NCI-H2196 (cell line): Measurements from ENCODE around the gene TALDO1.

Source experiments
- DNase-seq: peaks from one replicate; lab custom pipeline; 2025; ENCODE audit not compliant: unreplicated experiment; lab: John Stamatoyannopoulos, UW

The TALDO1 gene

DNA sequence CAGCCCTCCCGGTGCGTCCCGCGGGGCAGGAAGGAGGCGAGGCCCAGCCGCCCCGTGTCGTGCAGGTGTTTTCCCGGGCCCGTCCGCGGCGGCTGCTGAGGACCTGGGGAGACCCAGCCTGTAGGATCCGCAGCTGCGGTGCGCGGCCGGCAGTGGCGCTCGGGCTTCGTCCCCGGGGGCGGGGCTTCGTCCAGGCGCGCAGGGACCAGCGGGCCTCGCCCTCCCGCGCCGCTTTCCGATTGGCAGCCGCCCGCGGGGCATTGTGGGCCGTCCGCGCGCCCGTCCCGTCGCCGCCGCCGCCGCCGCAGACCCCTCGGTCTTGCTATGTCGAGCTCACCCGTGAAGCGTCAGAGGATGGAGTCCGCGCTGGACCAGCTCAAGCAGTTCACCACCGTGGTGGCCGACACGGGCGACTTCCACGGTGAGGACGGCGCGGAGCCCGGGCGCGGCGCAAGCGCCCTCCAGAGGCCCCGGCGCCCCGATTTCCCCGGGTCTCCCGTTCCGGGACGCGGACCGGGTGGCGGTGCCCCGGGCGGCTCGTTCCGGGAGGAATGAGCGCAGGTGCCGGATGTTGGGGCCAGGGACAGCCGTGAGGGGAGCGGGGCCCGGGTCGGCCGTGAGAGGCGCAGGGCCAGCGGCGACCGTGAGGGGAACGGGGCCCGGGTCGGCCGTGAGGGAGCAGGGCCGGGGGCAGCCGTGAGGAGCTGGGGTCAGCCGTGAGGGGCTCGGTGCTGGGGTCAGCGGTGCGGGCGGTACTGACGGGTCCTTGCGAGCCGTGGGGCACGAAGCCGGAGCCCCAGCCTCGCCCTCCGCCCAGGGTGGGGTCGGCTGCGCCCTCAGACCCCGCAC is at the start of gene TALDO1:
TSS of gene TALDO1 (plus strand) at position 307 of the 849 bp plus-strand sequence. CDS start at position 325, 18 bp downstream.
- DNase-seq = peak; percentile 91

DNA sequence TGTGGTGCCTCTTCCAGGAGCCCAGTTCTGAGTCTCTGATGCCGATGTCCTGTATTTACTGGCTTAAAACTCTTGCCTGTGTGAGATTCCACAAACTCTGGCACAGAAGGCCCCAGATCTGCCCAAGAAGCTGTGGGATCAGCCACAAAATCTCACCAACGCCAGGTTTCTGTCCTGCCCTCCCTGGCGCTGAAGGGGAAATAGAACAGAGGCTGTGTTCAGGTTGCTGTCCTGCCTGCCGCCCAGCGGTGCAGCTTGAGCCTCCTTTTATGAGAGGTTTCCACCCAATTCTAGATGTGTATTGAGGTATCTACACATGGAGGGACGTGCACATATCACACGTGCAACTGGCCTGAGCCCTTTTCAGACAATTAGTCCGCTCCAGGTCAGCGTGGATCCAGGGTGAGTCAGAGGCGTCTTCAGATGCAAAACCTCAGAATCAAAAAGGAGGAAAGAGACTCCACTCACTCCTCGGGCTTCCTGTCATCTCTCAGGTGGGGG is 49.4 kb upstream of the TALDO1 start:
- DNase-seq = no peak

DNA sequence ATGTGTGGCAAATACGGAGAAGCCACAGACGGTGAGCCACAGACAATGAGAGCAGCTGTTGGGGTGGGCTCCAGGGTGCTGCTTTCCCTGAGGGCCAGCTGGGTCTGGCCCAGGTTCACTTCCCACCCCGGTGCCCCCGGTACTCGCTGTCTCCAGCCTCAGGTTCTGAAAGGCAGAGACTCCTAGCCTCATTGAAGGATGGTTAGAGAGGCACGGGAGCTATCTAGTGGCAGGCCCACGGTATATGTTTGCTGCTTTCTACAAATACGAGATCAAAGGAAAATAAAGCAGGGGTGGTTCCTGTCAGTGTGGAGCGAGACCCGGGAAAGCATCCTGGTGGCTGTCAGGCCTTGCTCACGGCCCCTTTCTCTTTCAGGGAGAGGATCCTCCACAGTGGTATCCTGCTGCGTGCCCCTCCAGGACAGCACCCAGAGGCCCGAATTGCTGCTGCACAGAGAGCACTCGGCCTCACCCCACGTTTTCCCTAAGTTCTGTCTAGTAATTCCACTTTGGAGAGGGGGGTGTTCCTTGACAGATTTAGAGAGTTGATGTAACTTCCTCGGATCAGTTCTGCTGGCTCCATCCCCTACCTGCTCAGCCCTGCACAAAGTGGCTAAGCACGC is 48.7 kb upstream of the TALDO1 start:
- DNase-seq = no peak

DNA sequence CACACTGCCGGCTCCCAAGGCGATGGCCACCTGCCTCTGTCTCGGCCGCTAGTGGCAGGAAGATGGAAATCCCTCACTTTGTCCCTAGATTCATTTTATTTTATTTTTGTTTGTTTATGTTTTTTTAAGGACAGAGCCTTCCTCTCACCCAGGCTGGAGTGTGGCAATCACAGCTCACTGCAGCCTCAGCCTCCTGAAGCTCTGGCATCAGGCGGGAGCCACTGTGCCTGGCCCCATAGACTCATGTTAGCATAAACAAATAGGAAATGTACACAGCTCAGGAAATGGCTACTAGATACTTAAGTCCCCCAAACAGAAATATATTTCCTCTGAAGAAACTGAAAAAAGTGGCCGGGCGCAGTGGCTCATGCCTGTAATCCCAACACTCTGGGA is 48.2 kb upstream of the TALDO1 start:
- DNase-seq = no peak

DNA sequence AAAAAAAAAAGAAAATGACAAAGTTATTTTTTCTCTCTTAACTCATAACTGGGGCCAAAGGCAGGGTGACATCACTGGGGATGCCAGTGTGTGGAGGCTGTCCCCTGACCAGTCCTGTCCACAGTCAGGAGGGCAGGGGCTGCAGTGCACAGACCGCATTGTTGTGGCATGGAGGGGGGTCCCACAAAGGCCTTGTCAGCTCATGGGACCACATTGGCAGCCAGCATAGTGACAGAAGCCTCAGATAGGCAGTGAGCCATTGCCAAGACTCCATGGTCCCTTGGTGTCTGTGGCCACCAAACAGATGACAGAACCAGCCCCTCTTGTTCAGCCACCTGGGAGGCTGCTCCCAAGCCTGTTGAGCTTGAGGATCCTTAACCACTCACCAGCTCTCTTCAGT is 47.5 kb upstream of the TALDO1 start:
- no peak for DNase-seq

DNA sequence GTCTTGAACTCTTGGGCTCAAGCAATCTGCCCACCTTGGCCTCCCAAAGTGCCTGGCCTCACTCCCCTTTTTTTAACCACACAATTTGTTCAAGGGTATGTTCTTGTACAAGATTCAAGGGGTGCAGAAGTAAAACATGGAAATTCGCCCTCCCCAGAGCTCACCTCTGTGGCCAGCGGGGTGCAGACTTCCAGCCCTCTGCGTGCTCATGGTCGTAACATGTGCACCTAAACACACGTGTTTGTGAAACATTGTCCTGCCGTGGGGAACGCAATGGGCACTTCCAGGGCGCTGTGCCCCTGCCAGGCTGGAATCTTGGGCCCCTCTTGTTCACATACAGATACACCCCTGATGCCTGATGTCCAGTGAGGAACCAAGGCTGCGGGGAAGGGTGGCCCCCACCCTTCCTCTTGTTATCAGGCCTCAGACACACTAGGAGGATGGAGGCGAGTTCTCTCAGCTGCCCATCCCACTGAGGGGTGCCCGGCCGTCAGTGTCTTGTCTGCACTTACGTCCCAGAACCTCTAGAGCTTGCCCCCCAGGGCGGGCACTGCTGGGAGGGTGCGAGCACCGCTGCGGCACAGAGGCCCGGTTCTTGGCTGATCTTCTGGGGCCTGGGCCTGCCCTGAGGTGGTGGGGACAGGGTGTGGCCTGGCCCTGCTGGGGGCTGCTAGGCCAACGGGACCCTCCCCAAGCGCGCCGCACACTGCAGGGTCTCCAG is 45.4 kb upstream of the TALDO1 start:
- DNase-seq = no peak

DNA sequence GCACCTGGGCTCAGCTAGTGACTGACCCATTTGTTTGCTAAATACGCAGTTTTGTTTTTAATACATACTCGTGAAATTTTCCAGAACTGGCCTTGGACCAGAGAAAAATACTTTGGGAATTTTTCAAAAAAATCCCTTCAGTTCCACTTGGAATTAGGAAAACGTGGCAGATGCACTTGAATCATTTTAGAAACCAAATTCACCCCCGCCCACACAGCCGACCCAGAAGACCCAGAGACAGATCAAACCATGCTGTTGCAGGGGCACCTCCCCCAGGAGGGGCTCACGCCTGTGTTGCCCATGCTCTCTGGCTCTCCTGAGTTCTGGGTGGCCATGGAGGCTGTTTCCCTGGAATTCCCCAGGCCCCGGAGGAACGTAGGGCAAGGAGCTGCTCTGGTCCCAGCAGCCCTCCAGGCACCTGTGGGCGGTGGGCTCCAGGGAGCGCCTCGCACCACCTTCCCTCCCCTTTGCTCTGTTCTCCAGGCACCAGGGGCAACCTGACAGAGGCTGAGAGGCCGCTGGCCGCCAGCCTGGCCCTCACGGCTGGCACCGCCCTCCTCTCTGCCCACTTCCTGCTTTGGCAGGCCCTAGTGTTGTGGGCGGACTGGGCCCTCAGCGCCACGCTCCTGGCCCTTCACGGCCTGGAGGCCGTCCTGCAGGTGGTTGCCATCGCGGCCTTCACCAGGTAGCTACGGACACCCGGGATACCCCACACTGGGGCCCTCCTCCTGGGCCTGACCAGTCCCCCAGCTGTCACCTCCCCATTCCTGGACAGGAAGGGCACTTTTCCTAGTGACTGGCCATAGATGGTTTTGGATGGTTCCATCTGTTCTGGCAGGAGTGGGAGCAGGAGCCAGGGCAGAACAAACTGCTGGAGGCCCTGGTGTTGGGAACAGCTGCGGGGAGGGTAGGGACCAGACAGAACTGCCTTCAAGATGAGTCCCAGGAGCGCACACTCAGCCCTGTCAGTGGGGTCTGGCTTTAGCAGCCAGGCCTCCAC is 44.5 kb upstream of the TALDO1 start:
- DNase-seq = peak; percentile 79

DNA sequence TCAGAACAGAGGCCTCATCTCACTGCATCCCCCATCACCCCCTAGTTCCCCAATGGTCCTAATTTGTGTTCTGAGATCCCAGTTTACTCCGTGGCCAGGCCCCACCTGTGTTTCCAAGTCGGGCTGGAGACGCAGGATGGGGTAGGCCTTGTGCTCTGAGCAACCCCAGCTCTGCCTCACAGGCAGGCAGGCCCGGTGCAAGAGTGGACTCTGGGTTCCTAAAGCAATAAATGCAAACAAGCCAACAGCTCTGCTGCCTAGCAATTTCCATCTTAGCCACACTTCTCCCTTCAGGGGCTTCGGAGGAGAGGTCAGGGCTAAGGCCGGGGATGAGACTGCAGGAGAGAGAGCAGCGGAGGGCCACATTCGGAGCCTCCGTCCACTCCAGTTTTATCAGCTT is 43.8 kb upstream of the TALDO1 start:
- DNase-seq = no peak

DNA sequence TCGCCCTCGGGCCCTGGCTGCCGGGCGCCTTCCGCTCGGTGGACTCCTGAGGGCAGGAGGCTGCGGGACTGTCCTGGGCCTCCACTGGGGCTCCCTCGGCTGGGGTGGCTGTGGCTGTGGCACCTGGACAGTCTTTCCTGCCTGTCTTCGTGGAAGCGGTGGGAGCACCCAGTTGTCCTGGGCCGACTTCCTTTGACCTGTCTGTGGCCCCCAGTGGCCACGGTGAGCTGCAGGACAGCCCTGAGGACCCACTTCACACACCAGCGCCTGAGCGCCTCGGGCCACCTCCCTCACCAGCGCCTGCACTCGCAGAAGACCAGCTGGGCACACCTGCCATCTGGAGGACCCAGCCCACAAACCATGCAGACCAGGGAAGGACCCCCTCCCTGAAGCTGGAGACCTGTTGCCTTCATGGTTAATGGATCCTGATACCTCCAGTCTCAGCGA is 43.0 kb upstream of the TALDO1 start:
- no peak for DNase-seq

DNA sequence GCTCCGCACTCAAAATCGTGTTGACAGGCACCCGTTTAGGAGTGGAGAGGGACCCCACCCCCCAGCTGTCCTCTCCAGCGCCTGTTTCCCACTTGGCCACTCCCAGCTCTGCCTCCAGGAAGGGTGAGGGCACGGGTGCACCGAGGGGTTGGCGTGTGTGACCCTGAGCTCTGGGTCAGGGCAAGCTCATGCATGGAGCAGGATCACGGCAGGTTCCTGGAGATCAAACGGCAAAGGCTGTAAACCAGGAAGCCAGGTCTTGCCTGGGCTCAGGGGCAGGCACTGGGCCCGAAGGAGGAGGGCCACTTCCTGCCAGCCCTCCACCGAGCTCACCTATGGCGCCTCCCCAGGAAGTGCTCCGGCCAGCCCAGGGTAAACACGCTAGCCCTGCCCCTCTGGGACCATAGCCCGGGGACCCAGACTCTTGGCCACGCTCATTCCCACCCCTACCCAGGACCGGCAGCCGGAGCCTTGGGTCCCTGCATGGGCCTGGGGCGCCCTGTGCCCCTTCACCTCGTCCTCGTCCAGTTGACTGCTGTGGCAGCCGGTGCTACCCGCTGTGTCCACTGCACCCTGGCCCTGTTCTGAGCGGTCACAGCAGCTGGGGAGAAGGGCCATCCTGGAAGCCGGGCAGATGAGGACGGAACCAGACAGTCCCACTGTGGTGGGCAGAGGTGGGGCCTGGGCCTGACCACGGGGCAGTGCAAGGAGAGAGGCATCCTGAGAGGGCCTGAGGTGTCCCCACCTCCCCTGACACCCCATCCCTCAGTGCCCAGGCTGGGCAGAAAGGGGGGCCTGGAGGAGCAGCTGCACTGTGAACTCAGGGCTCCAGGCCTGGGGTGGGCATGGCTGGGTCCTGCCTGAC is 42.3 kb upstream of the TALDO1 start:
- DNase-seq = peak; percentile 70

DNA sequence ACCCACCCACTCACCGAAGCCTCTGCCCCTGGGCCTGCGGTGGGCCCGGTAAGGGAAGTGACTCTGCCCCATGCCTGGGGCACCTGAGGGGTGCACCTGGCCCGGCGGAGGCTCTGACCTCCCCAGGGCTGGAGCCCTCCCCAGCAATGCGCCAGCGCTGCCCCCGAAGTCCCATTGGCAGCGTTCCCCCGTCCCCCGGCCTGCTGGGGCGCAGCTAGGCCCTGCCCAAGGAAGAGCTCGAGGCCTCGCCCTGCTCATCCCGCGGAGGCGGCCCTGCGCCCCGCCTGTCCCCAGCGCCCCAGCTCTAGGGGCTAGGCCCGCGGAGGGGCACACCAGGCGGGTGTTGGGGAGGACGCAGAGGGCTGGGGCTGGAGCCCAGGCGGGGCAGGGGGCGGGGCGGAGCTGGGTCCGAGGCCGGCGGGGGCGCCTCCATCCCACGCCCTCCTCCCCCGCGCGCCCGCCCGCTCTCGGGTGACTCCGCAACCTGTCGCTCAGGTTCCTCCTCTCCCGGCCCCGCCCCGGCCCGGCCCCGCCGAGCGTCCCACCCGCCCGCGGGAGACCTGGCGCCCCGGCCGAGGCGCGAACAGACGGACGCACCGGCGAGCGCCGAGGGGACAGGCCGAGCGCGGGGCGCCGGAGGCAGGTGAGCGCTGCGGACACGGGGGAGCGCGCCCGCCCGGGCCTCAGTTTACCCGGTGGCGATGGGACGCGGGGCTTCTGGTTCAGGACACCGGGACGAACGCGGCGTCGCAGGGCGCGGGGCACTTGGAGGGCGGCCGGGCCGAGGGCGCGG is 41.4 kb upstream of the TALDO1 start, which contains the start of gene EPS8L2:
TSS of gene EPS8L2 (plus strand) at position 586 of the 793 bp plus-strand sequence. CDS start 3,177 bp downstream, outside the sequence.
- DNase-seq = no peak

DNA sequence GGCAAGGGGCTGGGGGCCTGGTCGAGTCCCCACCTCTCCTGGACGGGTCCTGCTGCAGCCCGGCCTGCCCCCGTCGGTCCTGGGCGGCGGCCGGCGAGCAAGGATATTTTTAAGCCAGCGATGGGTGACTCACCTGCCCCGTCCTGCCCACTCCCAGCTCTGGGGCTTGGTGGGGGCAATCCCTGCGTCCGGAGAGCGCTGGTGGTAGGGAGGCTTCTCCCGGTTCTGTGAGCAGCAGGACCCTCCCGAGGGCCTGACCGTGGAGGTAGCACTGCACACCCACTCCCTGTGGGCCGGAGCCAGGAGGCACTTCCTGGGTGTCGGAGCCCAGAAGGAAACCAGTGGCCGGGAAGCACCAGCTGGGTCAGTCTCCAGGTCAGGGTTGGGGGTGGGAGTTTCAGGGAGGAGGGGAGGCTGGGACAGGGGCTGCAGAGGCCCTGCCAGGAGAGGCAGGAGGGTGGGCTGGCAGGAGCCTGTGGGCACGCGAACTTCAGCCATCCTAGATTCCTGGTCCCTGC is 40.8 kb upstream of the TALDO1 start:
- DNase-seq = no peak

DNA sequence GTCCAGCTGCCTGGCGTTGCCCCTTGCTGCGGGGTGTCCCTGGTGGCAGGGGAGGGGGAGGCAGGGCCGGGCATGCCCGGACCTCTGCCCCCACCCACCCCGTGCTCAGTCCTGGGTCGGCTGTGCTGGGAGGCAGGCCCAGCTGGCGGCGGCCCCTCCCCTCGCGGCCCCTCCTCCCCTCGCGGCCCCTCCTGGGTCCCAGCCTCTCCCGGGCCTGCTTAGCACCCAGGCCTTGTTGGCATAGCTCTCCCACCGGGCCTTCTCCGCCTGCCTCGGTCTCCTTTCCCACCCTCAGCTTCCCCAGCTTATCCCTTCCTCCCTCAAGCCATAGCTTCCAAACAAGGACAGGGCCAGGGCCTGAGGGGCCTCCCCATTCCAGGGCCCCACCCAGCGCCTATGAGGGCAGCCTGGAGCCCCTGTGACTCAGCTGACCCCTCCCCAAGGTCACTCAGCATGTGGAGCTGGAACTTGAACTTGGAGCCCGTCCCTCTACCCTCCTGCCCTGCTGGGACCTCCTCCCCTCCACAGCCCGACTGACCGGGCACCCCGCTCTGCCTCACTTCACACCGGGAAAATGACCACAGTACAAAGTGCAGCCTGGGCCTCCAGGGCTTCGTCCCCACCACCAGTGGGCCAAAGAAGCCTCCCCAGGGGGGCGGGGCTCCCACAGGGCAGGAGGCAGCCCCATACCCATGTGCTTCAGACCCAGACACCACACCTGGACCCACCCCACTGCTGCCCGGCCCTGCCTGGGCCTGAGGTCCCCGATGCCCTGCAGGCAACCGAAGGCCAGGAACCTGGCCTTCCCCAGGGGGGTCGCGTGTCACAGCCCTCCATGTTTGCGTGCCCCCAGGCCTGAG is 40.1 kb upstream of the TALDO1 start:
- DNase-seq = no peak

DNA sequence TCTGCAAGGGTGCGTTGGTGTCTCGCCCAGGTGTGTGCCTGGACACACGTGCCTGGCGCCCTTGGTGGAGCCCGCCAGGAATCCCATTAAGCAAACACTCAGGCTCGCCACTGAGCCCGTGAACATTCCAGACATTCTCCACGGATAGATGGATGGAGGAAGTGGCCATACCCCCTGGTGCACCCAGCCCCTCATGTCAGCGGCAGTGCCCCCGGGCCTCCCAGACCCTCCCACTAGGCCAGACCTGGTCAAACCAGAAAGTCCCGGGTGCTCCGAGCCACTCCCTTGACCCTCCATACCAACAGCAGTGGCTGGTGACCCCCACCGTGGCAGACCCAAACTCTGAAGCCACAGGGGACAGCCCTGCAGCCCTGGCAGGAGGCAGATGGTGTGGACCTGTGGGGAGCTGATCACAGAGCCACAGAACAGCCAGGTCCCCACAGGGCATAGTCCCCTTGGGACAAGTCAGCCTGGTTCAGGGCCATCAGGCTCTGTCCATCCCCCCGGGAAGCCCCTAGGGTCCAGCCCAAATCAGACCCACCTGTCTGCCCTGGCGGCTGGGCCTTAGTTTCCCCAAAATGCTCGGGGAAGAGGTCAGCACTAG is 39.3 kb upstream of the TALDO1 start:
- no peak for DNase-seq

DNA sequence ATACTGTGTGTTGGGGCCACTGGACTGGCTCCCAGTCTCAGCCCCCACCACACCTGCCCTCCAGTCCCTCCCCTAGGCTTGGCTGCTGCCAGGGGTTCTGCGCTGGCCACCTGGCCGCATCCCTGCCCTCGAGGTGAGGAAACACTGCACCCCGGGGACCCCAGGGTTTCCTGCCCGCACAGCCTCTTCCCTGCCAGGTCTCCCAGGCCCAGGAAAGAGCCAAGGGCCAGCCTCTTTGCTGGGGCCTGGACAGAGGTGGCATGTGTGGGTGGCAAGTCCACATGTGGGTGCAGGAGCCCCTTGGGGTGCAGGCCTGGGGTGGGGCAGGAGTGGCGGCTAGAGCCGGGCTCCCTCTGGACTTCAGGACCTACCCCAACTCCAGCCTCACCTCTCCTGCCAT is 38.8 kb upstream of the TALDO1 start:
- DNase-seq = no peak

DNA sequence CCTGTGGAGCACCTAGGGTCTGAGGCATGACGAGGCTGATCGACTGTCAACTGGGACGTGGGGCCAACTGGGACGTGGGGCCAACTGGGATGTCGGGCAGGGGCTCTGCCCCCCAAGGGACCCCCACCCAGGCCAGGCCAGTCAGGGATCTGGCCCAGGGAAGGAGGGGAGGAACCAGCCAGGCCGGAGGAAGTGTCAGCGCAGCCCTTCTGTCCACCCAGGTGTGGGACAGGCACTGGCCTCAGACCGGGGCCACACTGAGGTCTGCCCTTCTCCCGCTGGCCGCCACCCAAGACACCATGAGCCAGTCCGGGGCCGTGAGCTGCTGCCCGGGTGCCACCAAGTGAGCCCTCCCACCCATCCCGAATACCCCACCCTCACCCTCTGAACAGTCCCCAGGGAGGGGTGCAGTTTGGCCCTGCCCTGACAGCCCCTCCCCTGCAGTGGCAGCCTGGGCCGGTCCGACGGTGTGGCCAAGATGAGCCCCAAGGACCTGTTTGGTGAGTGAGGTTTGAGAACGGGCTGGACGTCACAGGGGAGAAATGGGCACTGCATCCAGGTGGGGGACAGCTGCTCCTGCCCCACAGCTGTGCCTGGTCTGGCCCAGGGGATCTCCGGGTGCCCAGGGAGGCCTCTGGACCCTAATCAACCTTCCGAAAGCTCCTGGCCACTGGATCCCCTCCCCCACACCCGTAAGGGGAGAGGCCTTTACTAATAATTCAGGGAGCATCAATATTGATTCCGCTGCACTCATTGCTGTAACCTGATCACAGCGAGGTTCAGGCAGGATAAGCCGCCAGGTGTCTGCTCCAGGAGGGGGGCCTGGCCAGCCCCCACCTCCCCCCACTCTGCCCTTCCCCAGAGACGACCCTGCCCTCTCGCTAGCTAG is 37.9 kb upstream of the TALDO1 start:
- no peak for DNase-seq
